ELF-1 (cell line): ENCODE results near the gene PIH1D2.
"Not testable (repeated sequence)": the region's sequence is repeated elsewhere in the genome, so short reads cannot be mapped to it uniquely, and the experiment has no call there.

ENCODE experiments used
- DNase-seq: peaks from one replicate; pipeline ENCODE4 v3.0.0-alpha.2; 2016; ENCODE audit warnings: low read depth, low spot score

PIH1D2 gene

GRCh38 chr11:112073941-112074811 lies at the start of gene PIH1D2, which contains the start of gene NKAPD1:
PIH1D2 (minus strand) TSS chr11:112074017; CDS start chr11:112073174, 843 bp downstream.
NKAPD1 (plus strand) TSS chr11:112074299; CDS start chr11:112075575, 1,276 bp downstream.
- peak; percentile 91 for DNase-seq

GRCh38 chr11:112123129-112123528 lies 49.3 kb upstream of the PIH1D2 start:
- DNase-seq: no peak

- DNase-seq: no peak
Observed at GRCh38 chr11:112121981-112122615, 48.3 kb upstream of the PIH1D2 start.

- DNase-seq: no peak
Observed at GRCh38 chr11:112118176-112118575, 44.4 kb upstream of the PIH1D2 start.

- DNase-seq: no peak
Observed at GRCh38 chr11:112115386-112115785, 41.6 kb upstream of the PIH1D2 start.

GRCh38 chr11:112114460-112114859 lies 40.6 kb upstream of the PIH1D2 start:
- DNase-seq: no peak

- peak; percentile 20 for DNase-seq
Observed at GRCh38 chr11:112113539-112114457, 40.0 kb upstream of the PIH1D2 start.

- no peak for DNase-seq
Observed at GRCh38 chr11:112106070-112106469, 32.3 kb upstream of the PIH1D2 start.

- DNase-seq: no peak
Observed at GRCh38 chr11:112103446-112103845, 29.6 kb upstream of the PIH1D2 start.

- DNase-seq: no peak
Observed at GRCh38 chr11:112100462-112100861, 26.6 kb upstream of the PIH1D2 start.

- DNase-seq: no peak
Observed at GRCh38 chr11:112097734-112098528, 24.1 kb upstream of the PIH1D2 start.

- DNase-seq: no peak
Observed at GRCh38 chr11:112096194-112096593, 22.4 kb upstream of the PIH1D2 start.

- not testable (repeated sequence) for DNase-seq
Observed at GRCh38 chr11:112095302-112095701, 21.5 kb upstream of the PIH1D2 start.

- no peak for DNase-seq
Observed at GRCh38 chr11:112087212-112087611, 13.4 kb upstream of the PIH1D2 start.

GRCh38 chr11:112086422-112087191 lies 12.8 kb upstream of the PIH1D2 start, which contains the start of the genes SDHD and TIMM8B:
SDHD (plus strand) TSS chr11:112086873; CDS start chr11:112086908, 35 bp downstream.
TIMM8B (minus strand) TSS chr11:112086756; CDS start chr11:112086723, 33 bp downstream.
- DNase-seq: peak; percentile 96

GRCh38 chr11:112085822-112086421 lies 12.1 kb upstream of the PIH1D2 start:
- DNase-seq: no peak

GRCh38 chr11:112082729-112083128 lies 8.9 kb upstream of the PIH1D2 start:
- no peak for DNase-seq

GRCh38 chr11:112062923-112063322 lies 10.9 kb downstream of the PIH1D2 start:
- no peak for DNase-seq

GRCh38 chr11:112058103-112058502 lies 15.7 kb downstream of the PIH1D2 start:
- no peak for DNase-seq
